Liver (tissue), 9 donors: ENCODE data around the gene TMEM218. TPM values are rescaled to one million over a fixed set of nuclear protein-coding genes. Genes with fewer than 3 reads are reported as not detected.

Source experiments
- DNase-seq: peaks from one replicate; pipeline ENCODE4 v3.0.0-alpha.2; 2017; ENCODE audit warnings: low spot score
- H3K27ac ChIP-seq, 2 donors: one replicate each; pipeline ENCODE4 v1.7.0; 2013; ENCODE audit warnings: inconsistent platforms in 2 of 2, low read length in 2 of 2, control low read depth in 1 of 2, low read depth in 1 of 2, mild to moderate bottlenecking in 1 of 2
- H3K27me3 ChIP-seq, 4 donors: one replicate each; pipeline versions ENCODE4 v1.6.1 to v1.7.0; 2013; ENCODE audit warnings: low read length in 3 of 4, inconsistent platforms in 1 of 4, mild to moderate bottlenecking in 1 of 4, moderate library complexity in 1 of 4; ENCODE audit not compliant: control insufficient read depth in 4 of 4, insufficient read depth in 4 of 4
- H3K36me3 ChIP-seq, 4 donors: one replicate each; pipeline versions ENCODE4 v1.6.1 to v1.7.0; 2013; ENCODE audit warnings: low read length in 3 of 4, mild to moderate bottlenecking in 3 of 4, low read depth in 1 of 4, moderate library complexity in 1 of 4; ENCODE audit not compliant: control insufficient read depth in 4 of 4, insufficient read depth in 3 of 4
- H3K4me1 ChIP-seq, 4 donors: one replicate each; pipeline versions ENCODE4 v1.6.1 to v1.7.0; 2013; ENCODE audit warnings: low read length in 3 of 4, mild to moderate bottlenecking in 3 of 4, moderate library complexity in 1 of 4; ENCODE audit not compliant: control insufficient read depth in 4 of 4, insufficient read depth in 4 of 4
- H3K4me3 ChIP-seq, 3 donors: one replicate each; pipeline versions ENCODE4 v1.6.1 to v1.7.0; 2013; ENCODE audit warnings: low read length in 3 of 3, control low read depth in 1 of 3, low read depth in 1 of 3, mild to moderate bottlenecking in 1 of 3
- H3K9ac ChIP-seq, 2 donors: one replicate each; pipeline ENCODE4 v1.7.0; 2013; ENCODE audit warnings: low read length in 2 of 2, mild to moderate bottlenecking in 2 of 2, moderate library complexity in 2 of 2, control low read depth in 1 of 2, low read depth in 1 of 2
- H3K9me3 ChIP-seq, 4 donors: one replicate each; pipeline versions ENCODE4 v1.6.1 to v1.7.0; 2013; ENCODE audit warnings: low read length in 3 of 4; ENCODE audit not compliant: control insufficient read depth in 4 of 4
- CTCF ChIP-seq: fragments of 150-350 bp; IDR thresholded peaks from 2 replicates; pipeline ENCODE4 v1.5.1; 2017; ENCODE audit warnings: improper control_type of control experiment, low read depth, low read length; ENCODE audit not compliant: missing input control
- EGR1 ChIP-seq, 2 donors: IDR thresholded peaks; 2 replicates each; pipeline ENCODE4 v1.6.1; 2016 to 2018; ENCODE audit warnings: antibody characterized with exemption in 2 of 2, low read depth in 2 of 2
- FOXA1 ChIP-seq: IDR thresholded peaks from 2 replicates; pipeline ENCODE4 v1.6.1; 2016; ENCODE audit warnings: antibody characterized with exemption
- FOXA2 ChIP-seq: IDR thresholded peaks from 2 replicates; pipeline ENCODE4 v1.6.1; 2016; ENCODE audit warnings: antibody characterized with exemption
- GABPA ChIP-seq, 2 donors: IDR thresholded peaks in 1 of 2; conservative IDR thresholded peaks in 1 of 2; 2 replicates each; pipeline ENCODE4 v1.6.1; 2016; ENCODE audit warnings: antibody characterized with exemption in 2 of 2, mild to moderate bottlenecking in 1 of 2, moderate library complexity in 1 of 2
- HNF4A ChIP-seq, 2 donors: conservative IDR thresholded peaks; 2 replicates each; pipeline ENCODE4 v1.6.1; 2016; ENCODE audit warnings: antibody characterized with exemption in 2 of 2, mild to moderate bottlenecking in 2 of 2
- RAD21 ChIP-seq, 2 donors: IDR thresholded peaks; 2 replicates each; pipeline ENCODE4 v1.6.1; 2016; ENCODE audit warnings: antibody characterized with exemption in 2 of 2, mild to moderate bottlenecking in 2 of 2
- RXRA ChIP-seq, 2 donors: IDR thresholded peaks; 2 replicates each; pipeline ENCODE4 v1.6.1; 2017 to 2018; ENCODE audit warnings: antibody characterized with exemption in 2 of 2, mild to moderate bottlenecking in 1 of 2
- SP1 ChIP-seq: IDR thresholded peaks from 2 replicates; pipeline ENCODE4 v1.6.1; 2018; ENCODE audit warnings: antibody characterized with exemption, mild to moderate bottlenecking
- TAF1 ChIP-seq: conservative IDR thresholded peaks from 2 replicates; pipeline ENCODE4 v1.6.1; 2016; ENCODE audit warnings: antibody characterized with exemption, mild to moderate bottlenecking
- ZBTB33 ChIP-seq: IDR thresholded peaks from 2 replicates; pipeline ENCODE4 v1.6.1; 2016; ENCODE audit warnings: antibody characterized with exemption
- WGBS: extraction: QIAGEN DNeasy Blood & Tissue Kit; methylation state at CpG from one replicate; pipeline ENCODE4 v1.1.7; 2013; 5-methylcytosine and 5-hydroxymethylcytosine counted together
- polyA plus RNA-seq, 2 donors: library from polyadenylated mRNA; stranded (reverse) in 1 of 2; unstranded in 1 of 2; fragments of 200-250 nt in 1 of 2; fragments of >200 nt in 1 of 2; fragmentation: Nextera tagmentation in 1 of 2; extraction: Ambion mirVana in 1 of 2; gene quantifications; one replicate each; pipeline versions ENCODE4 v1.2.1 to v1.2.3, GENCODE V29; 2013 to 2015
- total RNA-seq, 2 donors: library from RNA; depleted of rRNA; stranded (reverse); fragments of >200 nt; gene quantifications; one replicate each; pipeline ENCODE4 v1.2.3, GENCODE V29; 2014
- TF ChIP-seq, protein P1 (sequence below): IDR thresholded peaks from 2 replicates; pipeline ENCODE4 v1.6.1; 2016; ENCODE audit warnings: antibody characterized with exemption, mild to moderate bottlenecking
- TF ChIP-seq, protein P2 (sequence below): IDR thresholded peaks from 2 replicates; pipeline ENCODE4 v1.6.1; 2016; ENCODE audit warnings: antibody characterized with exemption
- donor health status: healthy.
- donor health status: healthy.
- donor health status: healthy.
- donor health status: healthy.
- donor health status: healthy.

The TMEM218 gene
- total and polyA plus RNA-seq, 4 donors: 11.1 to 16.4 (median 14.1) TPM

DNA sequence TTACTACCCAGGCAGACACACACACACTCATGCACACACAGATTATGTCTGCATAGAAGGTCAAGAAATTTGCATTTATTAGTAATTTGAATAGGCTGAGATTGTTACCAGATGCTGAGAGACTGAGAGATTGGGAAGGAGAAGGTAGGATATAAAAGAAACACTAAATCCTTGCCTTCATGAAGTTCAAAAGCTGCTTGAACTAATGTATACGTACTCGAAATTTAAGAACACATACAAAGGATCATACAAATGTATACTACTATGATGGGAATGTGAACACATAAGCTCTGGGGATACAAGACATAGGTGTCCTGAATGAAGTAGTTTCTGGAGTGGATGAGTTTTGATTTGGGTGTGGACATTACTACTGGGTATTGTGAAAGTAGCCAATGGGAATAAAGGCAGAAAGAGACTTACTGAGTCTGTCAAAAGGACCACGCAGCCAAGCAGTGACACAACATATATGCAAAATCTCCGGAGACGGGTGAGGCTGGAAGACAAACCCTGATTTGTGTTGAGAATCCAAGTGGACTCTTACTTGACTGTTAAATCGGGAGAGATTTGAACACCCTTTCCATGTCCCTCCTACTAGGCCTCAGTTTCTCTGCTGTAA, 45.8 kb upstream of the TMEM218 start (continued):
- TF ChIP-seq CTCF: no peak
- TF ChIP-seq EGR1 (IDR thresholded peaks at IDR 0.05; ENCODE audit: low read depth in 2 of 2): no peak
- TF ChIP-seq RXRA (IDR thresholded peaks at IDR 0.05): no peak
- TF ChIP-seq GABPA (IDR thresholded peaks at IDR 0.05 in 1 of 2, conservative IDR thresholded peaks at IDR 0.05 in 1 of 2): no peak
- TF ChIP-seq SP1: no peak
- TF ChIP-seq FOXA1: no peak

DNA sequence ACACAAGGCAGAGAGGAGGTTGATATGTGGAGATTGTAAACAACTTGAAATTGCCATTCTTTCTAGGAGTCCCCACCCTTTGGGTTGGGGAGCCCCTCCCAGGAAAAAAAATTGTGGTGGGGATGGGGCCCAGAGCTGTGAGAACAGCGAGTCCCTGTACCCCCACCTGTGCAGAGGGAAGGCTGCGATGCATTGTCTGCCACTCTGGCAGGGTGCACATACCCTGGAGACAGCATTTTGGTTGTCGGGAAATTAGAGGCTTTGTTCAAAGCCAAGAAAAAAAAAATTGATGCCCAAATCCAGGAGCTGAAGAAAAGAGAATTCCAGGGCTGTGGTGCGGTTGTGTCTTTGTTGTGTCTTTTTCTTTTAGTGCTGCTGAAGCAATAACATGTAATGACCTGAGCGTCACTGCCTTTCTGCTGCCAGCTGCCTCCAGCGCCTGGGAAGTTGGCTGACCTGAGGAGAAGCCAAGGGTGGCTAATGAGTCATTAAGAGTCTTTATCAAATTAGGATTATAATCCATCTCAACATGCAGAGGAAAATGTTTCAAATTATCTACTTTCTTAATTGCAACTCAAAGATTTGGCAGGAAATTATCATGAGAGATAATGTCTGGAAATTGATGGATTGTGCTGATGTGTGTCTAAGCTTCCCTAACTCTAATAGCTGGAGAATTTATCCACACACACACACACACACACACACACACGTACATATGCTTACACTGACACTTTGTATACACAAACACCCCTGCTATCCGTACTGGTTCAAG, 45.1 kb upstream of the TMEM218 start:
- TF ChIP-seq, protein P1, sequence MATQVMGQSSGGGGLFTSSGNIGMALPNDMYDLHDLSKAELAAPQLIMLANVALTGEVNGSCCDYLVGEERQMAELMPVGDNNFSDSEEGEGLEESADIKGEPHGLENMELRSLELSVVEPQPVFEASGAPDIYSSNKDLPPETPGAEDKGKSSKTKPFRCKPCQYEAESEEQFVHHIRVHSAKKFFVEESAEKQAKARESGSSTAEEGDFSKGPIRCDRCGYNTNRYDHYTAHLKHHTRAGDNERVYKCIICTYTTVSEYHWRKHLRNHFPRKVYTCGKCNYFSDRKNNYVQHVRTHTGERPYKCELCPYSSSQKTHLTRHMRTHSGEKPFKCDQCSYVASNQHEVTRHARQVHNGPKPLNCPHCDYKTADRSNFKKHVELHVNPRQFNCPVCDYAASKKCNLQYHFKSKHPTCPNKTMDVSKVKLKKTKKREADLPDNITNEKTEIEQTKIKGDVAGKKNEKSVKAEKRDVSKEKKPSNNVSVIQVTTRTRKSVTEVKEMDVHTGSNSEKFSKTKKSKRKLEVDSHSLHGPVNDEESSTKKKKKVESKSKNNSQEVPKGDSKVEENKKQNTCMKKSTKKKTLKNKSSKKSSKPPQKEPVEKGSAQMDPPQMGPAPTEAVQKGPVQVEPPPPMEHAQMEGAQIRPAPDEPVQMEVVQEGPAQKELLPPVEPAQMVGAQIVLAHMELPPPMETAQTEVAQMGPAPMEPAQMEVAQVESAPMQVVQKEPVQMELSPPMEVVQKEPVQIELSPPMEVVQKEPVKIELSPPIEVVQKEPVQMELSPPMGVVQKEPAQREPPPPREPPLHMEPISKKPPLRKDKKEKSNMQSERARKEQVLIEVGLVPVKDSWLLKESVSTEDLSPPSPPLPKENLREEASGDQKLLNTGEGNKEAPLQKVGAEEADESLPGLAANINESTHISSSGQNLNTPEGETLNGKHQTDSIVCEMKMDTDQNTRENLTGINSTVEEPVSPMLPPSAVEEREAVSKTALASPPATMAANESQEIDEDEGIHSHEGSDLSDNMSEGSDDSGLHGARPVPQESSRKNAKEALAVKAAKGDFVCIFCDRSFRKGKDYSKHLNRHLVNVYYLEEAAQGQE: no peak
- no peak for TF ChIP-seq TAF1
- no peak for TF ChIP-seq EGR1 (IDR thresholded peaks at IDR 0.05; ENCODE audit: low read depth in 2 of 2)
- TF ChIP-seq SP1: no peak
- TF ChIP-seq, protein P2, sequence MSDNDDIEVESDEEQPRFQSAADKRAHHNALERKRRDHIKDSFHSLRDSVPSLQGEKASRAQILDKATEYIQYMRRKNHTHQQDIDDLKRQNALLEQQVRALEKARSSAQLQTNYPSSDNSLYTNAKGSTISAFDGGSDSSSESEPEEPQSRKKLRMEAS: no peak
- no peak for TF ChIP-seq RAD21 (IDR thresholded peaks at IDR 0.05)
- TF ChIP-seq FOXA2: no peak
- TF ChIP-seq ZBTB33: no peak
- no peak for TF ChIP-seq HNF4A (conservative IDR thresholded peaks at IDR 0.05)
- 80% methylated on average over 8 of the region's 8 CpGs for WGBS
- Histone ChIP-seq H3K27ac (no peak overlapping the region), H3K9me3 (no peaks in the 10 kb centered on the region), H3K36me3 (no peaks in the 10 kb centered on the region), H3K4me3 (no peak overlapping the region), H3K4me1 (no peaks in the 10 kb centered on the region), H3K27me3 (no peaks in the 10 kb centered on the region), H3K9ac (no peak overlapping the region)
- DNase-seq: no peak
